Neural cell (in vitro differentiated cells): ENCODE measurements around the gene SCUBE2. TPM values are rescaled to one million over a fixed set of nuclear protein-coding genes. Genes with fewer than 3 reads are reported as not detected.

Source experiments
- H2AFZ ChIP-seq: fragments of 200-600, 300-800 bp; sonication (generic), shearing (Covaris generic); 2 replicates; pipeline ENCODE4 v1.6.0; 2014; ENCODE audit warnings: low read depth, mild to moderate bottlenecking, antibody characterized with exemption, low read length, moderate library complexity
- H3F3A ChIP-seq: fragments of 200-600 bp; shearing (Covaris generic); 2 replicates; pipeline ENCODE4 v1.6.1; 2016; ENCODE audit warnings: mild to moderate bottlenecking, moderate library complexity, mixed read lengths, antibody characterized with exemption, low read length; ENCODE audit not compliant: insufficient read depth, poor library complexity, severe bottlenecking
- H3K27ac ChIP-seq: fragments of 200-600, 300-800 bp; sonication (generic), shearing (Covaris generic); 2 replicates; pipeline ENCODE4 v1.5.1; 2014; ENCODE audit warnings: mild to moderate bottlenecking, low read length, moderate library complexity
- H3K27me3 ChIP-seq: fragments of 300-800, 200-600 bp; sonication (generic), shearing (Covaris generic); 2 replicates; pipeline ENCODE4 v1.6.0; 2014; ENCODE audit warnings: mild to moderate bottlenecking, low read depth, low read length, moderate library complexity; ENCODE audit not compliant: insufficient read depth
- H3K36me3 ChIP-seq: fragments of 300-800, 200-600 bp; sonication (generic), shearing (Covaris generic); 2 replicates; pipeline ENCODE4 v1.5.1; 2014; ENCODE audit warnings: mild to moderate bottlenecking, antibody characterized with exemption, low read length, moderate library complexity; ENCODE audit not compliant: insufficient read depth
- H3K4me2 ChIP-seq: fragments of 300-800, 200-600 bp; sonication (generic), shearing (Covaris generic); 2 replicates; pipeline ENCODE4 v1.6.0; 2014; ENCODE audit warnings: mild to moderate bottlenecking, low read length
- H3K4me3 ChIP-seq: fragments of 300-800, 200-600 bp; sonication (generic), shearing (Covaris generic); 2 replicates; pipeline ENCODE4 v1.5.1; 2014; ENCODE audit warnings: mild to moderate bottlenecking, low read length, moderate library complexity
- H3K79me2 ChIP-seq: fragments of 200-600 bp; shearing (Covaris generic); replicated peaks from 2 replicates; pipeline ENCODE4 v1.6.0; 2014; ENCODE audit warnings: mild to moderate bottlenecking, low read length, moderate library complexity; ENCODE audit not compliant: insufficient read depth
- H3K9ac ChIP-seq: fragments of 300-800, 200-600 bp; sonication (generic), shearing (Covaris generic); 2 replicates; pipeline ENCODE4 v1.6.1; 2016; ENCODE audit warnings: mild to moderate bottlenecking, low read length, mixed read lengths
- H3K9me2 ChIP-seq: fragments of 200-600 bp; shearing (Covaris generic); 2 replicates; pipeline ENCODE4 v1.6.1; 2016; ENCODE audit warnings: mild to moderate bottlenecking, low read length, mixed read lengths; ENCODE audit not compliant: insufficient read depth
- H3K9me3 ChIP-seq: fragments of 200-600, 300-800 bp; sonication (generic), shearing (Covaris generic); 2 replicates; pipeline ENCODE4 v1.6.1; 2016; ENCODE audit warnings: mild to moderate bottlenecking, mixed run types, low read length, moderate library complexity, mixed read lengths
- H4K20me1 ChIP-seq: fragments of 200-600 bp; shearing (Covaris generic); 2 replicates; pipeline ENCODE4 v1.6.1; 2016; ENCODE audit warnings: mild to moderate bottlenecking, mixed run types; ENCODE audit not compliant: insufficient read depth
- EP300 ChIP-seq: fragments of 450-650 bp; conservative IDR thresholded peaks from 2 replicates; pipeline ENCODE4 v1.6.1; 2014; ENCODE audit warnings: antibody characterized with exemption, mild to moderate bottlenecking, moderate library complexity; ENCODE audit not compliant: poor library complexity, severe bottlenecking
- EZH2 ChIP-seq: fragments of 200-600, 300-800 bp; shearing (Covaris generic), sonication (generic); IDR thresholded peaks from 2 replicates; pipeline ENCODE4 v1.6.1; 2014; ENCODE audit warnings: antibody characterized with exemption, low read length, borderline replicate concordance, mild to moderate bottlenecking; ENCODE audit not compliant: insufficient read depth, poor library complexity, severe bottlenecking
- MXI1 ChIP-seq: fragments of 450-650 bp; conservative IDR thresholded peaks from 2 replicates; pipeline ENCODE4 v1.6.1; 2014; ENCODE audit warnings: antibody characterized with exemption, mild to moderate bottlenecking; ENCODE audit not compliant: poor library complexity, severe bottlenecking
- POLR2AphosphoS5 ChIP-seq: IDR thresholded peaks from 2 replicates; pipeline ENCODE4 v1.6.1; 2012
- RAD21 ChIP-seq: fragments of 450-650 bp; conservative IDR thresholded peaks from 2 replicates; pipeline ENCODE4 v1.6.1; 2014; ENCODE audit warnings: antibody characterized with exemption, mild to moderate bottlenecking, moderate library complexity
- SMC3 ChIP-seq: fragments of 450-650 bp; conservative IDR thresholded peaks from 2 replicates; pipeline ENCODE4 v1.6.1; 2014; ENCODE audit warnings: antibody characterized with exemption, mild to moderate bottlenecking, moderate library complexity; ENCODE audit not compliant: poor library complexity
- TAF1 ChIP-seq: IDR thresholded peaks from 2 replicates; pipeline ENCODE4 v1.6.1; 2012; ENCODE audit warnings: low read depth
- polyA plus RNA-seq: library from polyadenylated mRNA; depleted of rRNA; stranded (reverse); fragments of >200 nt; gene quantifications from 2 replicates; pipeline ENCODE4 v1.2.3, GENCODE V29; 2014
- TF ChIP-seq, protein P1 (sequence below): fragments of 450-650 bp; IDR thresholded peaks from 2 replicates; pipeline ENCODE4 v1.5.1; 2014; ENCODE audit warnings: antibody characterized with exemption, mild to moderate bottlenecking, moderate library complexity; ENCODE audit not compliant: poor library complexity, severe bottlenecking
- TF ChIP-seq, protein P2 (sequence below): IDR thresholded peaks from 2 replicates; pipeline ENCODE4 v1.6.1; 2012; ENCODE audit warnings: borderline replicate concordance

SCUBE2 gene
- polyA plus RNA-seq, 1 donor from 2014 or later = 2.6 TPM

DNA sequence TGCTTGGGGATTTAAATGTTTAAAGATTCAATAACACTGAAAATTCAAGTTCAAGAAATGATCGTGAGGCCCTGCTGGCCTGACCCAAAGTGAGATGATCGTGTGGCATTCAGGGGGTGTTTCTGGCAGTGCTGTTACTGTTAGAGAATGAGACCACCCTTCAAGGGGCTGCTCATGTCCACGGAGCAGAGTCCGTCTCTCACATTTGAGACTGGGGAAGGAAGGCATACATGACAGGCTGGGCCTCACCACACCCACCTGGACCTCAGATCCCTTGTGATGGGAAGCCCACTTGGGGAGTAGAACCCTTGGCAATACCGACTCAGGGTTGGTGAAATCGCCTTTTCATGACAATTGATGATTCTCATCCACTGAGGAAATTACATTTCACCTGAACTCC, 71.5 kb downstream of the SCUBE2 start:
- H3K27me3 ChIP-seq = no peaks in the 10 kb centered on the region
- H3K9me3 ChIP-seq = no peaks in the 10 kb centered on the region
- no peak overlapping the region for H3K4me3 ChIP-seq
- no peak overlapping the region for H3K9ac ChIP-seq
- H3F3A ChIP-seq = no peaks in the 10 kb centered on the region
- TF ChIP-seq TAF1 (no peak), EZH2 (no peak), SMC3 (no peak), RAD21 (no peak), MXI1 (no peak), POLR2AphosphoS5 (no peak), EP300 (no peak)
- TF ChIP-seq, protein P1, sequence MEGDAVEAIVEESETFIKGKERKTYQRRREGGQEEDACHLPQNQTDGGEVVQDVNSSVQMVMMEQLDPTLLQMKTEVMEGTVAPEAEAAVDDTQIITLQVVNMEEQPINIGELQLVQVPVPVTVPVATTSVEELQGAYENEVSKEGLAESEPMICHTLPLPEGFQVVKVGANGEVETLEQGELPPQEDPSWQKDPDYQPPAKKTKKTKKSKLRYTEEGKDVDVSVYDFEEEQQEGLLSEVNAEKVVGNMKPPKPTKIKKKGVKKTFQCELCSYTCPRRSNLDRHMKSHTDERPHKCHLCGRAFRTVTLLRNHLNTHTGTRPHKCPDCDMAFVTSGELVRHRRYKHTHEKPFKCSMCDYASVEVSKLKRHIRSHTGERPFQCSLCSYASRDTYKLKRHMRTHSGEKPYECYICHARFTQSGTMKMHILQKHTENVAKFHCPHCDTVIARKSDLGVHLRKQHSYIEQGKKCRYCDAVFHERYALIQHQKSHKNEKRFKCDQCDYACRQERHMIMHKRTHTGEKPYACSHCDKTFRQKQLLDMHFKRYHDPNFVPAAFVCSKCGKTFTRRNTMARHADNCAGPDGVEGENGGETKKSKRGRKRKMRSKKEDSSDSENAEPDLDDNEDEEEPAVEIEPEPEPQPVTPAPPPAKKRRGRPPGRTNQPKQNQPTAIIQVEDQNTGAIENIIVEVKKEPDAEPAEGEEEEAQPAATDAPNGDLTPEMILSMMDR = no peak
- TF ChIP-seq, protein P2, sequence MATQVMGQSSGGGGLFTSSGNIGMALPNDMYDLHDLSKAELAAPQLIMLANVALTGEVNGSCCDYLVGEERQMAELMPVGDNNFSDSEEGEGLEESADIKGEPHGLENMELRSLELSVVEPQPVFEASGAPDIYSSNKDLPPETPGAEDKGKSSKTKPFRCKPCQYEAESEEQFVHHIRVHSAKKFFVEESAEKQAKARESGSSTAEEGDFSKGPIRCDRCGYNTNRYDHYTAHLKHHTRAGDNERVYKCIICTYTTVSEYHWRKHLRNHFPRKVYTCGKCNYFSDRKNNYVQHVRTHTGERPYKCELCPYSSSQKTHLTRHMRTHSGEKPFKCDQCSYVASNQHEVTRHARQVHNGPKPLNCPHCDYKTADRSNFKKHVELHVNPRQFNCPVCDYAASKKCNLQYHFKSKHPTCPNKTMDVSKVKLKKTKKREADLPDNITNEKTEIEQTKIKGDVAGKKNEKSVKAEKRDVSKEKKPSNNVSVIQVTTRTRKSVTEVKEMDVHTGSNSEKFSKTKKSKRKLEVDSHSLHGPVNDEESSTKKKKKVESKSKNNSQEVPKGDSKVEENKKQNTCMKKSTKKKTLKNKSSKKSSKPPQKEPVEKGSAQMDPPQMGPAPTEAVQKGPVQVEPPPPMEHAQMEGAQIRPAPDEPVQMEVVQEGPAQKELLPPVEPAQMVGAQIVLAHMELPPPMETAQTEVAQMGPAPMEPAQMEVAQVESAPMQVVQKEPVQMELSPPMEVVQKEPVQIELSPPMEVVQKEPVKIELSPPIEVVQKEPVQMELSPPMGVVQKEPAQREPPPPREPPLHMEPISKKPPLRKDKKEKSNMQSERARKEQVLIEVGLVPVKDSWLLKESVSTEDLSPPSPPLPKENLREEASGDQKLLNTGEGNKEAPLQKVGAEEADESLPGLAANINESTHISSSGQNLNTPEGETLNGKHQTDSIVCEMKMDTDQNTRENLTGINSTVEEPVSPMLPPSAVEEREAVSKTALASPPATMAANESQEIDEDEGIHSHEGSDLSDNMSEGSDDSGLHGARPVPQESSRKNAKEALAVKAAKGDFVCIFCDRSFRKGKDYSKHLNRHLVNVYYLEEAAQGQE = no peak
- no peaks in the 10 kb centered on the region for H3K9me2 ChIP-seq
- no peak overlapping the region for H2AFZ ChIP-seq
- no peaks in the 10 kb centered on the region for H4K20me1 ChIP-seq
- H3K36me3 ChIP-seq = no peaks in the 10 kb centered on the region
- no peaks in the 10 kb centered on the region for H3K79me2 ChIP-seq
- no peak overlapping the region for H3K27ac ChIP-seq
- H3K4me2 ChIP-seq = no peak overlapping the region

DNA sequence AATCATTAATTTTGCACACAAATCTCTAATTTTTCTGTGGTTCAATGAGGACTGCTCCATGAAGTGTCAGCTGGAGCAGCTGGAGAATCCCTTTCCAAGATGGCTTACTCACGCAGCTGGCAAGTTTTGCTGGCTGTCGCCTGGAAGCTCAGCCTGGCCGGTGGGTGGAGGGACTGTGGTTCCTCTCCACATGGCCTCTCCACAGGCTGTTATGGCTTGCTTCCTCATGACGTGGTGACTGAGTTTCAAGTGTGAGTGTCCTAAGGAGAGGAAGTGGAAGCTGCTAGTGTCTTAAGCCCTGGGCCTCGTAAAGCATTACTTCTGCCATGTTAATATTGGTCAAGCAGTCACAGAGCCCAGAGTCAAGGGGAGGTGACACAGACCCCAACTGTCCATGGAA, 73.6 kb downstream of the SCUBE2 start:
- H3F3A ChIP-seq = no peaks in the 10 kb centered on the region
- H3K27ac ChIP-seq = no peak overlapping the region
- no peak overlapping the region for H3K4me3 ChIP-seq
- H3K9me2 ChIP-seq = no peaks in the 10 kb centered on the region
- no peaks in the 10 kb centered on the region for H4K20me1 ChIP-seq
- TF ChIP-seq, protein P2 = no peak
- no peak for TF ChIP-seq TAF1
- TF ChIP-seq, protein P1 = no peak
- no peak for TF ChIP-seq MXI1
- TF ChIP-seq EP300 = no peak
- no peak for TF ChIP-seq SMC3
- no peak for TF ChIP-seq POLR2AphosphoS5
- no peak for TF ChIP-seq RAD21
- no peak for TF ChIP-seq EZH2
- H3K27me3 ChIP-seq = no peaks in the 10 kb centered on the region
- no peaks in the 10 kb centered on the region for H3K79me2 ChIP-seq
- H2AFZ ChIP-seq = no peak overlapping the region
- H3K9me3 ChIP-seq = no peaks in the 10 kb centered on the region
- H3K9ac ChIP-seq = no peak overlapping the region
- no peaks in the 10 kb centered on the region for H3K36me3 ChIP-seq
- H3K4me2 ChIP-seq = no peak overlapping the region
